Spleen (tissue), 7 donors: ENCODE measurements around the gene CLN5.
"Not testable (repeated sequence)": the region's sequence is repeated elsewhere in the genome, so short reads cannot be mapped to it uniquely, and the experiment has no call there.

ENCODE experiments used
- CTCF ChIP-seq, 11 experiments: fragments of 200-600 bp in 7 of 11; fragments of 450-650 bp in 4 of 11; sonication (generic) in 4 of 11; IDR thresholded peaks in 8 of 11; conservative IDR thresholded peaks in 3 of 11; 1 replicate in 7 of 11; 2 replicates in 4 of 11; pipeline versions ENCODE4 v1.4.0 to v1.8.0; 2016 to 2021; ENCODE audit warnings: antibody characterized with exemption in 11 of 11, inconsistent platforms in 4 of 11, mild to moderate bottlenecking in 1 of 11
- POLR2A ChIP-seq, 3 donors: fragments of 450-650 bp; IDR thresholded peaks; one replicate each; pipeline ENCODE4 v1.5.1; 2017; ENCODE audit warnings: antibody characterized with exemption in 3 of 3, mild to moderate bottlenecking in 1 of 3
- POLR2AphosphoS5 ChIP-seq, 3 donors: sonication (generic); formaldehyde crosslinking; IDR thresholded peaks; one replicate each; pipeline ENCODE4 v1.5.1; 2017; ENCODE audit warnings: antibody characterized with exemption in 3 of 3
- donor health status: DM: no; HTN: no; CAD: no; lungs with moderate emphysema.
- donor health status: DM: no; HTN: no; CAD: no.
- donor health status: DM: no; HTN: no; CAD: no.

GRCh38 chr13:77008337-77008736 is 16.5 kb downstream of the CLN5 start:
- not testable (repeated sequence) for TF ChIP-seq CTCF (IDR thresholded peaks at IDR 0.05 in 8 of 11, conservative IDR thresholded peaks at IDR 0.05 in 3 of 11); POLR2A (IDR thresholded peaks at IDR 0.05)
- peak in 1 of 3 donors; percentile 14 for TF ChIP-seq POLR2AphosphoS5 (IDR thresholded peaks at IDR 0.05)
